ENCODE results near the gene PLXNA4. TPM values are rescaled to one million over a fixed set of nuclear protein-coding genes. Genes with fewer than 3 reads are reported as not detected.
A peak's percentile ranks its signal among the peaks of the same experiment; 100 is the strongest.

Gene PLXNA4
- total RNA-seq, 2 experiments from 2014 or later, result 0.75 to 0.85 TPM

- ATAC-seq (ENCODE audit: poor library complexity) (no peak), DNase-seq (peak in 5 of 14 experiments; percentile 11 to 66 (median 58))
- Histone ChIP-seq H3K9me3 (ENCODE audit: control insufficient read depth in 1 of 2, insufficient read depth in 1 of 2, low read length in 2 of 2) (no peaks in the 10 kb centered on the region), H3K27me3 (ENCODE audit: control insufficient read depth in 1 of 2, insufficient read depth in 2 of 2, low read length in 2 of 2) (no peaks in the 10 kb centered on the region), H3K4me1 (ENCODE audit: insufficient read depth, low read length) (peaks cover 7% of the 10 kb centered on the region), H3K36me3 (ENCODE audit: insufficient read depth, low read length) (no peaks in the 10 kb centered on the region), H3K27ac (ENCODE audit: low read depth in 1 of 2, low read length in 2 of 2) (no peak overlapping the region), H3K4me3 (ENCODE audit: low read length) (no peak overlapping the region)
- ChIA-PET CTCF (interaction anchor here (0.6 to 3.4 kb wide), 9 partner anchors 12 to 197 kb away, joined by 3 to 70 read pairs (median 3); no protein-coding TSS in a partner anchor), POLR2A (interaction anchor here (1.8 kb wide), 1 partner anchor 186 kb away, joined by 7 read pairs; no protein-coding TSS in a partner anchor)
- Mint-ChIP-seq H3K36me3 (ENCODE audit: low read depth) (no peaks in the 10 kb centered on the region), H3K4me1 (ENCODE audit: low read depth) (peaks cover 4% of the 10 kb centered on the region), H3K27me3 (peaks cover under 1% of the 10 kb centered on the region), H3K9me3 (no peaks in the 10 kb centered on the region), H3K27ac (no peak overlapping the region), H3K4me3 (no peak overlapping the region)
- intact Hi-C loops (cut with DNase I, micrococcal nuclease), result loop anchor here (1.0 to 10.0 kb wide), 3 partner anchors 186 to 1040 kb away; no protein-coding TSS in a partner anchor
- TF ChIP-seq CTCF (IDR thresholded peaks at IDR 0.05), result peak; percentile 63
Observed at GRCh38 chr7:132394283-132395198, 181.7 kb downstream of the PLXNA4 start.

GRCh38 chr7:132393789-132394261 is 182.4 kb downstream of the PLXNA4 start:
- TF ChIP-seq CTCF (IDR thresholded peaks at IDR 0.05), result no peak
- intact Hi-C loops (cut with DNase I, micrococcal nuclease), result loop anchor here (1.0 to 10.0 kb wide), 3 partner anchors 186 to 1041 kb away; no protein-coding TSS in a partner anchor
- H3K36me3 Mint-ChIP-seq (ENCODE audit: low read depth), result no peaks in the 10 kb centered on the region
- peaks cover 6% of the 10 kb centered on the region for H3K27me3 Mint-ChIP-seq
- peaks cover 7% of the 10 kb centered on the region for H3K4me1 ChIP-seq (ENCODE audit: insufficient read depth, low read length)
- no peak overlapping the region for H3K4me3 Mint-ChIP-seq
- no peaks in the 10 kb centered on the region for H3K36me3 ChIP-seq (ENCODE audit: insufficient read depth, low read length)
- CTCF ChIA-PET, result interaction anchor here (1.1 to 3.4 kb wide), 5 partner anchors 81 to 197 kb away, joined by 3 to 70 read pairs (median 5); no protein-coding TSS in a partner anchor
- ATAC-seq (ENCODE audit: poor library complexity) (no peak), DNase-seq (no peak)
- H3K9me3 Mint-ChIP-seq, result no peaks in the 10 kb centered on the region
- POLR2A ChIA-PET, result interaction anchor here (1.8 kb wide), 1 partner anchor 187 kb away, joined by 7 read pairs; no protein-coding TSS in a partner anchor
- no peaks in the 10 kb centered on the region for H3K27me3 ChIP-seq (ENCODE audit: control insufficient read depth in 1 of 2, insufficient read depth in 2 of 2, low read length in 2 of 2)
- no peak overlapping the region for H3K4me3 ChIP-seq (ENCODE audit: low read length)
- no peak overlapping the region for H3K27ac Mint-ChIP-seq
- H3K9me3 ChIP-seq (ENCODE audit: control insufficient read depth in 1 of 2, insufficient read depth in 1 of 2, low read length in 2 of 2), result no peaks in the 10 kb centered on the region
- H3K27ac ChIP-seq (ENCODE audit: low read depth in 1 of 2, low read length in 2 of 2), result no peak overlapping the region
- peaks cover 4% of the 10 kb centered on the region for H3K4me1 Mint-ChIP-seq (ENCODE audit: low read depth)

GRCh38 chr7:132392713-132393112 is 183.6 kb downstream of the PLXNA4 start:
- H3K27ac Mint-ChIP-seq, result no peak overlapping the region
- Histone ChIP-seq H3K9me3 (ENCODE audit: control insufficient read depth in 1 of 2, insufficient read depth in 1 of 2, low read length in 2 of 2) (no peaks in the 10 kb centered on the region), H3K4me3 (ENCODE audit: low read length) (no peak overlapping the region), H3K4me1 (ENCODE audit: insufficient read depth, low read length) (peaks cover 7% of the 10 kb centered on the region), H3K27ac (ENCODE audit: low read depth in 1 of 2, low read length in 2 of 2) (no peak overlapping the region), H3K36me3 (ENCODE audit: insufficient read depth, low read length) (no peaks in the 10 kb centered on the region), H3K27me3 (ENCODE audit: control insufficient read depth in 1 of 2, insufficient read depth in 2 of 2, low read length in 2 of 2) (peaks cover 0 to 2% of the 10 kb centered on the region in 2 experiments)
- ChIA-PET POLR2A (no interaction called here), CTCF (no interaction called here)
- peaks cover 10% of the 10 kb centered on the region for H3K27me3 Mint-ChIP-seq
- no peaks in the 10 kb centered on the region for H3K9me3 Mint-ChIP-seq
- no peak overlapping the region for H3K4me3 Mint-ChIP-seq
- intact Hi-C loops (cut with DNase I, micrococcal nuclease), result loop anchor here in 1 of 2 experiments (10.0 kb wide), 1 partner anchor 1042 kb away; no protein-coding TSS in a partner anchor
- H3K4me1 Mint-ChIP-seq (ENCODE audit: low read depth), result peaks cover 4% of the 10 kb centered on the region
- DNase-seq (no peak), ATAC-seq (ENCODE audit: poor library complexity) (no peak)
- no peak for TF ChIP-seq CTCF (IDR thresholded peaks at IDR 0.05)
- H3K36me3 Mint-ChIP-seq (ENCODE audit: low read depth), result no peaks in the 10 kb centered on the region

Data from CD4-positive, alpha-beta T cell (primary cell).